ENCODE measurements around the gene KLK2.

KLK2 gene

DNA sequence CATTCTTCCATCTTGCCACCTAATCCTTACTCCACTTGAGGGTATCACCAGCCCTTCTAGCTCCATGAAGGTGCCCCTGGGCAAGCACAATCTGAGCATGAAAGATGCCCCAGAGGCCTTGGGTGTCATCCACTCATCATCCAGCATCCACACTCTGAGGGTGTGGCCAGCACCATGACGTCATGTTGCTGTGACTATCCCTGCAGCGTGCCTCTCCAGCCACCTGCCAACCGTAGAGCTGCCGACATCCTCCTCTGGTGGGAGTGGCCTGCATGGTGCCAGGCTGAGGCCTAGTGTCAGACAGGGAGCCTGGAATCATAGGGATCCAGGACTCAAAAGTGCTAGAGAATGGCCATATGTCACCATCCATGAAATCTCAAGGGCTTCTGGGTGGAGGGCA is 21.6 kb upstream of the KLK2 start:
- Histone ChIP-seq H3K9ac (ENCODE audit: low read length) (no peak overlapping the region), H3K4me3 (ENCODE audit: low read depth in 1 of 2, low read length in 2 of 2) (no peak overlapping the region), H3K36me3 (ENCODE audit: insufficient read depth, low read length) (no peaks in the 10 kb centered on the region), H3K9me3 (ENCODE audit: low read length) (no peaks in the 10 kb centered on the region), H3K4me1 (ENCODE audit: insufficient read depth, low read length) (no peaks in the 10 kb centered on the region), H3K27me3 (ENCODE audit: control insufficient read depth in 1 of 2, insufficient read depth in 2 of 2, low read length in 2 of 2) (peaks cover 4 to 7% of the 10 kb centered on the region in 2 donors), H3K27ac (ENCODE audit: low read depth, low read length) (no peak overlapping the region)

DNA sequence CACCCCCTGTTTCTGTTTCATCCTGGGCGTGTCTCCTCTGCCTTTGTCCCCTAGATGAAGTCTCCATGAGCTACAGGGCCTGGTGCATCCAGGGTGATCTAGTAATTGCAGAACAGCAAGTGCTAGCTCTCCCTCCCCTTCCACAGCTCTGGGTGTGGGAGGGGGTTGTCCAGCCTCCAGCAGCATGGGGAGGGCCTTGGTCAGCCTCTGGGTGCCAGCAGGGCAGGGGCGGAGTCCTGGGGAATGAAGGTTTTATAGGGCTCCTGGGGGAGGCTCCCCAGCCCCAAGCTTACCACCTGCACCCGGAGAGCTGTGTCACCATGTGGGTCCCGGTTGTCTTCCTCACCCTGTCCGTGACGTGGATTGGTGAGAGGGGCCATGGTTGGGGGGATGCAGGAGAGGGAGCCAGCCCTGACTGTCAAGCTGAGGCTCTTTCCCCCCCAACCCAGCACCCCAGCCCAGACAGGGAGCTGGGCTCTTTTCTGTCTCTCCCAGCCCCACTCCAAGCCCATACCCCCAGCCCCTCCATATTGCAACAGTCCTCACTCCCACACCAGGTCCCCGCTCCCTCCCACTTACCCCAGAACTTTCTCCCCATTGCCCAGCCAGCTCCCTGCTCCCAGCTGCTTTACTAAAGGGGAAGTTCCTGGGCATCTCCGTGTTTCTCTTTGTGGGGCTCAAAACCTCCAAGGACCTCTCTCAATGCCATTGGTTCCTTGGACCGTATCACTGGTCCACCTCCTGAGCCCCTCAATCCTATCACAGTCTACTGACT is 18.4 kb upstream of the KLK2 start, which contains the start of gene KLK3:
TSS of gene KLK3 (plus strand) at position 280 of the 775 bp plus-strand sequence. CDS start at position 321, 41 bp downstream.
- Histone ChIP-seq H3K27ac (ENCODE audit: low read depth, low read length) (no peak within 1 kb of the TSS), H3K4me3 (ENCODE audit: low read depth in 1 of 2, low read length in 2 of 2) (no peak within 1 kb of the TSS), H3K9ac (ENCODE audit: low read length) (no peak within 1 kb of the TSS), H3K9me3 (ENCODE audit: low read length) (no peaks in the 10 kb centered on the region), H3K4me1 (ENCODE audit: insufficient read depth, low read length) (no peaks in the 10 kb centered on the region), H3K36me3 (ENCODE audit: insufficient read depth, low read length) (no peaks in the 10 kb centered on the region), H3K27me3 (ENCODE audit: control insufficient read depth in 1 of 2, insufficient read depth in 2 of 2, low read length in 2 of 2) (peaks cover 7 to 18% of the 10 kb centered on the region in 2 donors)

DNA sequence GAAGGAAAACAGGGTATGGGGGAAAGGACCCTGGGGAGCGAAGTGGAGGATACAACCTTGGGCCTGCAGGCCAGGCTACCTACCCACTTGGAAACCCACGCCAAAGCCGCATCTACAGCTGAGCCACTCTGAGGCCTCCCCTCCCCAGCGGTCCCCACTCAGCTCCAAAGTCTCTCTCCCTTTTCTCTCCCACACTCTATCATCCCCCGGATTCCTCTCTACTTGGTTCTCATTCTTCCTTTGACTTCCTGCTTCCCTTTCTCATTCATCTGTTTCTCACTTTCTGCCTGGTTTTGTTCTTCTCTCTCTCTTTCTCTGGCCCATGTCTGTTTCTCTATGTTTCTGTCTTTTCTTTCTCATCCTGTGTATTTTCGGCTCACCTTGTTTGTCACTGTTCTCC is 15.9 kb upstream of the KLK2 start:
- Histone ChIP-seq H3K9ac (ENCODE audit: low read length) (no peak overlapping the region), H3K9me3 (ENCODE audit: low read length) (no peaks in the 10 kb centered on the region), H3K27ac (ENCODE audit: low read depth, low read length) (no peak overlapping the region), H3K36me3 (ENCODE audit: insufficient read depth, low read length) (no peaks in the 10 kb centered on the region), H3K4me3 (ENCODE audit: low read depth in 1 of 2, low read length in 2 of 2) (no peak overlapping the region), H3K4me1 (ENCODE audit: insufficient read depth, low read length) (no peaks in the 10 kb centered on the region), H3K27me3 (ENCODE audit: control insufficient read depth in 1 of 2, insufficient read depth in 2 of 2, low read length in 2 of 2) (peaks cover 0 to 13% of the 10 kb centered on the region in 2 donors)

DNA sequence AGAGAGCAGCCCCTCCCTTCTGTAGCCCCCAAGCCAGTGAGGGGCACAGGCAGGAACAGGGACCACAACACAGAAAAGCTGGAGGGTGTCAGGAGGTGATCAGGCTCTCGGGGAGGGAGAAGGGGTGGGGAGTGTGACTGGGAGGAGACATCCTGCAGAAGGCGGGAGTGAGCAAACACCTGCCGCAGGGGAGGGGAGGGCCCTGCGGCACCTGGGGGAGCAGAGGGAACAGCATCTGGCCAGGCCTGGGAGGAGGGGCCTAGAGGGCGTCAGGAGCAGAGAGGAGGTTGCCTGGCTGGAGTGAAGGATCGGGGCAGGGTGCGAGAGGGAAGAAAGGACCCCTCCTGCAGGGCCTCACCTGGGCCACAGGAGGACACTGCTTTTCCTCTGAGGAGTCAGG is 14.4 kb upstream of the KLK2 start:
- Histone ChIP-seq H3K4me1 (ENCODE audit: insufficient read depth, low read length) (no peaks in the 10 kb centered on the region), H3K27ac (ENCODE audit: low read depth, low read length) (no peak overlapping the region), H3K9me3 (ENCODE audit: low read length) (no peaks in the 10 kb centered on the region), H3K36me3 (ENCODE audit: insufficient read depth, low read length) (no peaks in the 10 kb centered on the region), H3K27me3 (ENCODE audit: control insufficient read depth in 1 of 2, insufficient read depth in 2 of 2, low read length in 2 of 2) (peaks cover 0 to 13% of the 10 kb centered on the region in 2 donors), H3K9ac (ENCODE audit: low read length) (no peak overlapping the region), H3K4me3 (ENCODE audit: low read depth in 1 of 2, low read length in 2 of 2) (no peak overlapping the region)

DNA sequence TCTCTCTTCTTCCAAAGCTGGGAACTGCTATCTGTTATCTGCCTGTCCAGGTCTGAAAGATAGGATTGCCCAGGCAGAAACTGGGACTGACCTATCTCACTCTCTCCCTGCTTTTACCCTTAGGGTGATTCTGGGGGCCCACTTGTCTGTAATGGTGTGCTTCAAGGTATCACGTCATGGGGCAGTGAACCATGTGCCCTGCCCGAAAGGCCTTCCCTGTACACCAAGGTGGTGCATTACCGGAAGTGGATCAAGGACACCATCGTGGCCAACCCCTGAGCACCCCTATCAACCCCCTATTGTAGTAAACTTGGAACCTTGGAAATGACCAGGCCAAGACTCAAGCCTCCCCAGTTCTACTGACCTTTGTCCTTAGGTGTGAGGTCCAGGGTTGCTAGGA is 13.4 kb upstream of the KLK2 start:
- Histone ChIP-seq H3K4me1 (ENCODE audit: insufficient read depth, low read length) (no peaks in the 10 kb centered on the region), H3K9ac (ENCODE audit: low read length) (no peak overlapping the region), H3K27ac (ENCODE audit: low read depth, low read length) (no peak overlapping the region), H3K27me3 (ENCODE audit: control insufficient read depth in 1 of 2, insufficient read depth in 2 of 2, low read length in 2 of 2) (peaks cover 0 to 13% of the 10 kb centered on the region in 2 donors), H3K9me3 (ENCODE audit: low read length) (no peaks in the 10 kb centered on the region), H3K4me3 (ENCODE audit: low read depth in 1 of 2, low read length in 2 of 2) (no peak overlapping the region), H3K36me3 (ENCODE audit: insufficient read depth, low read length) (no peaks in the 10 kb centered on the region)

DNA sequence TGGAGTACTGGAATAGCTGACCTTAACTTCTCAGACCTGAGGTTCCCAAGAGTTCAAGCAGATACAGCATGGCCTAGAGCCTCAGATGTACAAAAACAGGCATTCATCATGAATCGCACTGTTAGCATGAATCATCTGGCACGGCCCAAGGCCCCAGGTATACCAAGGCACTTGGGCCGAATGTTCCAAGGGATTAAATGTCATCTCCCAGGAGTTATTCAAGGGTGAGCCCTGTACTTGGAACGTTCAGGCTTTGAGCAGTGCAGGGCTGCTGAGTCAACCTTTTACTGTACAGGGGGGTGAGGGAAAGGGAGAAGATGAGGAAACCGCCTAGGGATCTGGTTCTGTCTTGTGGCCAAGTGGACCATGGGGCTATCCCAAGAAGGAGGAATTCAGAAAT is 12.2 kb upstream of the KLK2 start:
- H3K9me3 ChIP-seq (ENCODE audit: low read length), result no peaks in the 10 kb centered on the region
- H3K9ac ChIP-seq (ENCODE audit: low read length), result no peak overlapping the region
- peaks cover 0 to 13% of the 10 kb centered on the region in 2 donors for H3K27me3 ChIP-seq (ENCODE audit: control insufficient read depth in 1 of 2, insufficient read depth in 2 of 2, low read length in 2 of 2)

DNA sequence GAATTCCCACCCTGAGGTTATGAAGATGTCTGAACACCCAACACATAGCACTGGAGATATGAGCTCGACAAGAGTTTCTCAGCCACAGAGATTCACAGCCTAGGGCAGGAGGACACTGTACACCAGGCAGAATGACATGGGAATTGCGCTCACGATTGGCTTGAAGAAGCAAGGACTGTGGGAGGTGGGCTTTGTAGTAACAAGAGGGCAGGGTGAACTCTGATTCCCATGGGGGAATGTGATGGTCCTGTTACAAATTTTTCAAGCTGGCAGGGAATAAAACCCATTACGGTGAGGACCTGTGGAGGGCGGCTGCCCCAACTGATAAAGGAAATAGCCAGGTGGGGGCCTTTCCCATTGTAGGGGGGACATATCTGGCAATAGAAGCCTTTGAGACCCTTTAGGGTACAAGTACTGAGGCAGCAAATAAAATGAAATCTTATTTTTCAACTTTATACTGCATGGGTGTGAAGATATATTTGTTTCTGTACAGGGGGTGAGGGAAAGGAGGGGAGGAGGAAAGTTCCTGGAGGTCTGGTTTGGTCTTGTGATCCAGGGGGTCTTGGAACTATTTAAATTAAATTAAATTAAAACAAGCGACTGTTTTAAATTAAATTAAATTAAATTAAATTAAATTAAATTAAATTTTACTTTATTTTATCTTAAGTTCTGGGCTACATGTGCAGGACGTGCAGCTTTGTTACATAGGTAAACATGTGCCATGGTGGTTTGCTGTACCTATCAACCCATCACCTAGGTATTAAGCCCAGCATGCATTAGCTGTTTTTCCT is 11.5 kb upstream of the KLK2 start:
- H3K9me3 ChIP-seq (ENCODE audit: low read length), result no peaks in the 10 kb centered on the region
- peaks cover 0 to 13% of the 10 kb centered on the region in 2 donors for H3K27me3 ChIP-seq (ENCODE audit: control insufficient read depth in 1 of 2, insufficient read depth in 2 of 2, low read length in 2 of 2)
- no peak overlapping the region for H3K27ac ChIP-seq (ENCODE audit: low read depth, low read length)
- no peaks in the 10 kb centered on the region for H3K4me1 ChIP-seq (ENCODE audit: insufficient read depth, low read length)
- H3K4me3 ChIP-seq (ENCODE audit: low read depth in 1 of 2, low read length in 2 of 2), result no peak overlapping the region
- H3K9ac ChIP-seq (ENCODE audit: low read length), result no peak overlapping the region
- no peaks in the 10 kb centered on the region for H3K36me3 ChIP-seq (ENCODE audit: insufficient read depth, low read length)

More for the DNA sequence above, 12.2 kb upstream of the KLK2 start:
- no peaks in the 10 kb centered on the region for H3K36me3 ChIP-seq (ENCODE audit: insufficient read depth, low read length)
- no peak overlapping the region for H3K4me3 ChIP-seq (ENCODE audit: low read depth in 1 of 2, low read length in 2 of 2)
- no peak overlapping the region for H3K27ac ChIP-seq (ENCODE audit: low read depth, low read length)
- H3K4me1 ChIP-seq (ENCODE audit: insufficient read depth, low read length), result no peaks in the 10 kb centered on the region

DNA sequence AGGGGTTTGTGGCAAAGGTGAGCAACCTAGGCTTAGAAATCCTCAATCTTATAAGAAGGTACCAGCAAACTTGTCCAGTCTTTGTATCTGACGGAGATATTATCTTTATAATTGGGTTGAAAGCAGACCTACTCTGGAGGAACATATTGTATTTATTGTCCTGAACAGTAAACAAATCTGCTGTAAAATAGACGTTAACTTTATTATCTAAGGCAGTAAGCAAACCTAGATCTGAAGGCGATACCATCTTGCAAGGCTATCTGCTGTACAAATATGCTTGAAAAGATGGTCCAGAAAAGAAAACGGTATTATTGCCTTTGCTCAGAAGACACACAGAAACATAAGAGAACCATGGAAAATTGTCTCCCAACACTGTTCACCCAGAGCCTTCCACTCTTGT is 3.8 kb upstream of the KLK2 start:
- Histone ChIP-seq H3K36me3 (ENCODE audit: insufficient read depth, low read length) (no peaks in the 10 kb centered on the region), H3K9me3 (ENCODE audit: low read length) (no peaks in the 10 kb centered on the region), H3K9ac (ENCODE audit: low read length) (no peak overlapping the region), H3K27me3 (ENCODE audit: control insufficient read depth in 1 of 2, insufficient read depth in 2 of 2, low read length in 2 of 2) (peaks cover 0 to 10% of the 10 kb centered on the region in 2 donors), H3K4me1 (ENCODE audit: insufficient read depth, low read length) (no peaks in the 10 kb centered on the region), H3K27ac (ENCODE audit: low read depth, low read length) (no peak overlapping the region), H3K4me3 (ENCODE audit: low read depth in 1 of 2, low read length in 2 of 2) (no peak overlapping the region)

DNA sequence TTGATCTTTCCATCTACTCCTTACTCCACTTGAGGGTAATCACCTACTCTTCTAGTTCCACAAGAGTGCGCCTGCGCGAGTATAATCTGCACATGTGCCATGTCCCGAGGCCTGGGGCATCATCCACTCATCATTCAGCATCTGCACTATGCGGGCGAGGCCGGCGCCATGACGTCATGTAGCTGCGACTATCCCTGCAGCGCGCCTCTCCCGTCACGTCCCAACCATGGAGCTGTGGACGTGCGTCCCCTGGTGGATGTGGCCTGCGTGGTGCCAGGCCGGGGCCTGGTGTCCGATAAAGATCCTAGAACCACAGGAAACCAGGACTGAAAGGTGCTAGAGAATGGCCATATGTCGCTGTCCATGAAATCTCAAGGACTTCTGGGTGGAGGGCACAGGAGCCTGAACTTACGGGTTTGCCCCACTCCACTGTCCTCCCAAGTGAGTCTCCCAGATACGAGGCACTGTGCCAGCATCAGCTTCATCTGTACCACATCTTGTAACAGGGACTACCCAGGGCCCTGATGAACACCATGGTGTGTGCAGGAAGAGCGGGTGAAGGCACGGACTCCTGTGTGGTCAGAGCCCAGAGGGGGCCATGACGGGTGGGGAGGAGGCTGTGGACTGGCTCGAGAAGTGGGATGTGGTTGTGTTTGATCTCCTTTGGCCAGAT is 2.7 kb upstream of the KLK2 start:
- H3K36me3 ChIP-seq (ENCODE audit: insufficient read depth, low read length), result no peaks in the 10 kb centered on the region
- H3K4me3 ChIP-seq (ENCODE audit: low read depth in 1 of 2, low read length in 2 of 2), result no peak overlapping the region
- H3K27me3 ChIP-seq (ENCODE audit: control insufficient read depth in 1 of 2, insufficient read depth in 2 of 2, low read length in 2 of 2), result peaks cover 0 to 20% of the 10 kb centered on the region in 2 donors
- no peaks in the 10 kb centered on the region for H3K4me1 ChIP-seq (ENCODE audit: insufficient read depth, low read length)
- no peaks in the 10 kb centered on the region for H3K9me3 ChIP-seq (ENCODE audit: low read length)
- no peak overlapping the region for H3K9ac ChIP-seq (ENCODE audit: low read length)
- H3K27ac ChIP-seq (ENCODE audit: low read depth, low read length), result no peak overlapping the region

DNA sequence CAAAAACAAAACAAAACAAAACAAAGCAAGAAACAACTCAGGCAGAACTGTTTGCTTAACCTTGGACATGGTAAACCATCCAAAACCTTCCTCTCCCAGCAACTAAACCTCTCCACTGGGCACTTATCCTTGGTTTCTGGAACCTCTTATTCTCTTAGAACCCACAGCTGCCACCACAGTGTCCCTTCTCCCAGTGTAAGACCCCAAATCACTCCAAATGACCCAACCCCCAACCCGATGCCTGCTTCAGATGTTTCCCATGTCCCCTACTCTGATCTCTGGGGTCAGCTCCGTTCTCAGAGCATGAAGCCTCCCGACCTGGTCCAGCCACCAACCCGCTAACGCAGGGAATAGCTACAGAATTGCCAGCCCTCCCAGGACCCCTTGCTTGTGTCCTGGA is 972 bp downstream of the KLK2 start:
- Histone ChIP-seq H3K27me3 (ENCODE audit: control insufficient read depth in 1 of 2, insufficient read depth in 2 of 2, low read length in 2 of 2) (peaks cover 12 to 43% of the 10 kb centered on the region in 2 donors), H3K27ac (ENCODE audit: low read depth, low read length) (no peak overlapping the region), H3K4me1 (ENCODE audit: insufficient read depth, low read length) (no peaks in the 10 kb centered on the region), H3K36me3 (ENCODE audit: insufficient read depth, low read length) (no peaks in the 10 kb centered on the region), H3K9ac (ENCODE audit: low read length) (no peak overlapping the region), H3K4me3 (ENCODE audit: low read depth in 1 of 2, low read length in 2 of 2) (no peak overlapping the region), H3K9me3 (ENCODE audit: low read length) (no peaks in the 10 kb centered on the region)

DNA sequence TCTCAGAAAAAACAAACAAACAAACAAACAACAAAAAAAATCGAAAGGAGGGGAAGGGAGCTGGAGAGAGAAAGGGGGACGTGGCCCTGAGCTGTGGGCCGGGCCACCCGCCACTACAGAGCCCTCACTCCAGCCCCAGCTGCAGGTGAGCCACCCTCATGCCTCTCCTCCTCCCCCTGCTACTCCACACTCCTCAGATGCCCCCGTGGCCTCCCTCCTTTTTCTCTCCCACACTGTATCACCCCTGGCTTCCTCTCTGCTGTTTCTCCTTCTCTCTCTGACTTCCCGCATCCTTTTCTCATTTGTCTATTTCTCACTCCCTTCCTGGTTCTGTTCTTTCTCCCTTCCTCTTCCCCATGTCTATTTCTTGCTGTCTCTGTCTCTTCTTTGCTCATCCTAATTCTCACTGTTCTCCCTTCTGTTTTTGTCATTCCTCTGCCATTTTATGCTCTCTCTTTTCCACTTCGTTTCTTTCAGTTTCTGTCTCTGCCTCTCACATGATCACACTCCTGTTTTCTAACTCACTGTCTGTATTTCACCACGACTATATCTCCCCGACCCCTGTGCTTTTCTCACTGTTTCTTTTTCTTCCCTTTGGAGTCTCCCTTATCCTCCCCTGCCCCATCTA is 2.7 kb downstream of the KLK2 start:
- Histone ChIP-seq H3K9me3 (ENCODE audit: low read length) (no peaks in the 10 kb centered on the region), H3K36me3 (ENCODE audit: insufficient read depth, low read length) (no peaks in the 10 kb centered on the region), H3K27ac (ENCODE audit: low read depth, low read length) (no peak overlapping the region), H3K27me3 (ENCODE audit: control insufficient read depth in 1 of 2, insufficient read depth in 2 of 2, low read length in 2 of 2) (peaks cover 12 to 37% of the 10 kb centered on the region in 2 donors), H3K4me1 (ENCODE audit: insufficient read depth, low read length) (no peaks in the 10 kb centered on the region), H3K9ac (ENCODE audit: low read length) (no peak overlapping the region), H3K4me3 (ENCODE audit: low read depth in 1 of 2, low read length in 2 of 2) (no peak overlapping the region)
